ENCODE results near the gene ESF1.

The ESF1 gene

DNA sequence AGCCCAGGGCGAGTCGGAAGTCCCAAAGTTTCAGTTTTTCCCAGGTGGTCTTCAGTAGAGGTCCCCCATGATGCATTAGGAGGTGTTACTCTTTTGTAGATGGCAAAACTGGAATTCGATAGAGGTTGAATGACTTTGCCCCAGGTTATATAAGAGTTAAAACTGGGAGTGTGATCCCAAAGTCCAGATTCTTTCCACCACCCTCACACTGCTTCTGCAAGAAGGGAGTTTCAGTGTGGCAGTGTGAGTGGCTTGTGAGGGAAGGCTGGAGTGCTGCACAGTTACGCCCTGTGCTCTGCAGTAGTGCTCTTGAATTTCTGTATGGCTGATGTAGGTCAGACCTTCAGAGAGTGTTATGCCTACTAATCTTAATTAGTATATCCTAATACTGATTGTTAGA is 30.0 kb upstream of the ESF1 start:
- H3K9ac ChIP-seq (ENCODE audit: low read depth in 1 of 2, low read length in 2 of 2): no peak overlapping the region
- peaks cover 10 to 15% of the 10 kb centered on the region in 2 donors for H3K4me1 ChIP-seq (ENCODE audit: control insufficient read depth in 1 of 2, insufficient read depth in 2 of 2, low read length in 2 of 2)
- H3K9me3 ChIP-seq (ENCODE audit: control insufficient read depth in 1 of 2, low read length in 2 of 2): no peaks in the 10 kb centered on the region
- no peak overlapping the region for H3K27ac ChIP-seq (ENCODE audit: low read depth, low read length)
- no peak overlapping the region for H3K4me3 ChIP-seq (ENCODE audit: low read depth in 1 of 2, low read length in 2 of 2)
- H3K36me3 ChIP-seq (ENCODE audit: control insufficient read depth in 1 of 2, insufficient read depth in 2 of 2, low read length in 2 of 2): peaks cover 41 to 74% of the 10 kb centered on the region in 2 donors
- H3K27me3 ChIP-seq (ENCODE audit: control insufficient read depth in 1 of 2, insufficient read depth in 2 of 2, low read length in 2 of 2): no peaks in the 10 kb centered on the region

DNA sequence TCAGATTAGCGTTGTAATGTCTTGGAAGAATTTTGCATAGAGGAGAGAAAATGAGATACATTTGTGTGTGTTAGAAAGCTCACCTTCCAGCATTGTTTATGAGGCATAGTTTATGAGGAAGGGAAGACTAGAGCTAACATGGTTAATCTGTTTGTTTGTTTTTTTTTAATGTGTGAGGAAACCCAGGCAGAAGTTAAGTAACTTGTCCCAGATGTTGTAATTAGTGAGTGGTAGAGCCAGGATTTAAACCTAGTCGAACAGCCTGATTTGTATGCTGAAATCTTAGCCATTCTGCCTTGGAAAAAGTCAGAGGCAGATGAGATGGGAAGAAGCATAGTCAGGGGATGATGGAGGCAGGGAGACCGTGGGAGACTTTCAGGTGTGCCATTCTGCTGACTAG is 29.2 kb upstream of the ESF1 start:
- no peak overlapping the region for H3K4me3 ChIP-seq (ENCODE audit: low read depth in 1 of 2, low read length in 2 of 2)
- H3K4me1 ChIP-seq (ENCODE audit: control insufficient read depth in 1 of 2, insufficient read depth in 2 of 2, low read length in 2 of 2): peaks cover 10 to 15% of the 10 kb centered on the region in 2 donors
- no peaks in the 10 kb centered on the region for H3K27me3 ChIP-seq (ENCODE audit: control insufficient read depth in 1 of 2, insufficient read depth in 2 of 2, low read length in 2 of 2)
- H3K27ac ChIP-seq (ENCODE audit: low read depth, low read length): no peak overlapping the region
- H3K36me3 ChIP-seq (ENCODE audit: control insufficient read depth in 1 of 2, insufficient read depth in 2 of 2, low read length in 2 of 2): peaks cover 48 to 81% of the 10 kb centered on the region in 2 donors
- no peaks in the 10 kb centered on the region for H3K9me3 ChIP-seq (ENCODE audit: control insufficient read depth in 1 of 2, low read length in 2 of 2)
- H3K9ac ChIP-seq (ENCODE audit: low read depth in 1 of 2, low read length in 2 of 2): no peak overlapping the region

DNA sequence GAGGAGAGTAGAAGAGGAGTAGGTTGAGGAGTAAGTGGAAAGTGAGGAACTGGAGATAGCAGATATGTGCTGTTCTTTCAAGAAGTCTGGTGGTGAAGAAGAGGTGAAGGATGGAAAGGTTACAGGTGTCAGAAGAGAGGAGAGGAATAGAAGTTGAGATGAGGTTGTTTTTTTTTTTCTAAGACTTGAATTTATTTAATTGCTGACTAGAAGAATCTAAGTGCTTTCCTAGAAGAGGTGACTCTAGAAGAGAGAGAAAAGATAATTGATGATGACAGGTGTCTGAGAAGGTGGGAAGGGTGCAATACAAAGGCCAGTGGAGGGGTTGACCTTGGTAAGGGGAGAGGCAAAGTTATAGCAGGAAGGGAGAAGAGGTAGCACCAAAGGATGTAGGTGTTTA is 25.7 kb upstream of the ESF1 start:
- Histone ChIP-seq H3K27ac (ENCODE audit: low read depth, low read length) (no peak overlapping the region), H3K36me3 (ENCODE audit: control insufficient read depth in 1 of 2, insufficient read depth in 2 of 2, low read length in 2 of 2) (peaks cover 32 to 67% of the 10 kb centered on the region in 2 donors), H3K27me3 (ENCODE audit: control insufficient read depth in 1 of 2, insufficient read depth in 2 of 2, low read length in 2 of 2) (no peaks in the 10 kb centered on the region), H3K9me3 (ENCODE audit: control insufficient read depth in 1 of 2, low read length in 2 of 2) (no peaks in the 10 kb centered on the region), H3K9ac (ENCODE audit: low read depth in 1 of 2, low read length in 2 of 2) (no peak overlapping the region), H3K4me1 (ENCODE audit: control insufficient read depth in 1 of 2, insufficient read depth in 2 of 2, low read length in 2 of 2) (peaks cover 10 to 15% of the 10 kb centered on the region in 2 donors), H3K4me3 (ENCODE audit: low read depth in 1 of 2, low read length in 2 of 2) (no peak overlapping the region)

DNA sequence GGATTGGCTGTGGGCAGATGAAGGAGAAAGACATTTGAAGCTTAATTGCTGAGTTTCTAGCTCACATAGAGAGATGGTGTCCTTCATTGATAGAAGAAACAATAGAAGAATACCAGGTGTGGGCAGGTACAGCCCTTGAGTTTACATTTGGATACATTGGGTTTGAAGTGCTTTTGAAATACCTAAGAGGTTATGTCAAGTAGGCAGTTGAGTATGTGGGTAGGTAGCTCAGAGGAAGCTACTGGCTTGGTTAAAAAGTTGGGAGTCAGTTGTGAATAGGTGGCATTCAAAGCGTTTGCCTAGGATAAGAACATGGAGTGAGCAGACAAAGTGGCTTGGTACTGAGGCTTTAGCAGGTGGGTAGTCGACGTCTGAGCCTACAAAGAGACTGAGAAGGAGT is 25.1 kb upstream of the ESF1 start:
- Histone ChIP-seq H3K4me1 (ENCODE audit: control insufficient read depth in 1 of 2, insufficient read depth in 2 of 2, low read length in 2 of 2) (peaks cover 6 to 11% of the 10 kb centered on the region in 2 donors), H3K27ac (ENCODE audit: low read depth, low read length) (no peak overlapping the region), H3K27me3 (ENCODE audit: control insufficient read depth in 1 of 2, insufficient read depth in 2 of 2, low read length in 2 of 2) (no peaks in the 10 kb centered on the region), H3K36me3 (ENCODE audit: control insufficient read depth in 1 of 2, insufficient read depth in 2 of 2, low read length in 2 of 2) (peaks cover 31 to 65% of the 10 kb centered on the region in 2 donors), H3K9ac (ENCODE audit: low read depth in 1 of 2, low read length in 2 of 2) (no peak overlapping the region), H3K9me3 (ENCODE audit: control insufficient read depth in 1 of 2, low read length in 2 of 2) (no peaks in the 10 kb centered on the region), H3K4me3 (ENCODE audit: low read depth in 1 of 2, low read length in 2 of 2) (no peak overlapping the region)

DNA sequence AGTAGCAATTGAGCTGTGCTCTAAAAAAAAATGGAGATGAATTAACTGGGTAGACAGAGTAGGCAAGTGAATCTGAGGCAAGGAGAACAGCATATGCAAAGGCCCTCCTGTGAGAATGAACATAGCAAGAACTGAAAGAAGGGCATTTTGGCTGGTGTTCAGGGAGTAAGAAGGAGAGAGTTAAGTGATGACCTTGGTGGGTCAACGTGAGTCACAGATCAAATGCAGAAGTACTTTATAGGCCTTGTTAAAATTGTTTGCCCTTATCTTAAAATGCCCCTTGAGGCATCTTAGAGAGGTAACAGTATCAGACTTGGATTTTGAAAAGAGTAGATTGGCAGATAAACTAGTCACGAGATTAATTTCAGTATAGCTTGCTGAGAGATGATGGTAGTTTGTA is 24.7 kb upstream of the ESF1 start:
- Histone ChIP-seq H3K27me3 (ENCODE audit: control insufficient read depth in 1 of 2, insufficient read depth in 2 of 2, low read length in 2 of 2) (no peaks in the 10 kb centered on the region), H3K27ac (ENCODE audit: low read depth, low read length) (no peak overlapping the region), H3K9me3 (ENCODE audit: control insufficient read depth in 1 of 2, low read length in 2 of 2) (no peaks in the 10 kb centered on the region), H3K4me3 (ENCODE audit: low read depth in 1 of 2, low read length in 2 of 2) (no peak overlapping the region), H3K36me3 (ENCODE audit: control insufficient read depth in 1 of 2, insufficient read depth in 2 of 2, low read length in 2 of 2) (peaks cover 32 to 65% of the 10 kb centered on the region in 2 donors), H3K9ac (ENCODE audit: low read depth in 1 of 2, low read length in 2 of 2) (no peak overlapping the region), H3K4me1 (ENCODE audit: control insufficient read depth in 1 of 2, insufficient read depth in 2 of 2, low read length in 2 of 2) (peaks cover 4 to 6% of the 10 kb centered on the region in 2 donors)

DNA sequence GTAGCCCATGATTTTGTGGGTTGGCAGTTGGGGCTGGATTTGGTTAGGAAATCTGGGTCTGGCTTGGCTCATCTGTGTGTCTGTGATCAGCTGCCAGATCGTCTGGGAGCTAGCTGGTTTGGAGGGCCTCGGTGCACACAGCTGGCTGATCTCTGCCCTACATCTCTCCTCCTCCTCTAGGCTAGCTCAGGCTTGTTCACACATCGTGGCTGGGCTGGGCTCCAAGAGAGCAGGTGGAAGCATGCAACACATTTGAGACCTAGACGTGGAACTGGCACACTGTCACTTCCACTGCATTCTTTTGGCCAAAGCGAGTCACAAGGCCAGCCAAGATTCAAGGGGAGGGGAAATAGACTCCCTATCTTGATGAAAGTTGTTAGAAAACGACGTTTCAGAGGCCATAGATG is 16.0 kb upstream of the ESF1 start:
- H3K4me1 ChIP-seq (ENCODE audit: control insufficient read depth in 1 of 2, insufficient read depth in 2 of 2, low read length in 2 of 2): no peaks in the 10 kb centered on the region
- H3K4me3 ChIP-seq (ENCODE audit: low read depth in 1 of 2, low read length in 2 of 2): no peak overlapping the region
- no peaks in the 10 kb centered on the region for H3K9me3 ChIP-seq (ENCODE audit: control insufficient read depth in 1 of 2, low read length in 2 of 2)
- H3K27ac ChIP-seq (ENCODE audit: low read depth, low read length): no peak overlapping the region
- no peaks in the 10 kb centered on the region for H3K27me3 ChIP-seq (ENCODE audit: control insufficient read depth in 1 of 2, insufficient read depth in 2 of 2, low read length in 2 of 2)
- peaks cover 35 to 77% of the 10 kb centered on the region in 2 donors for H3K36me3 ChIP-seq (ENCODE audit: control insufficient read depth in 1 of 2, insufficient read depth in 2 of 2, low read length in 2 of 2)
- H3K9ac ChIP-seq (ENCODE audit: low read depth in 1 of 2, low read length in 2 of 2): no peak overlapping the region

DNA sequence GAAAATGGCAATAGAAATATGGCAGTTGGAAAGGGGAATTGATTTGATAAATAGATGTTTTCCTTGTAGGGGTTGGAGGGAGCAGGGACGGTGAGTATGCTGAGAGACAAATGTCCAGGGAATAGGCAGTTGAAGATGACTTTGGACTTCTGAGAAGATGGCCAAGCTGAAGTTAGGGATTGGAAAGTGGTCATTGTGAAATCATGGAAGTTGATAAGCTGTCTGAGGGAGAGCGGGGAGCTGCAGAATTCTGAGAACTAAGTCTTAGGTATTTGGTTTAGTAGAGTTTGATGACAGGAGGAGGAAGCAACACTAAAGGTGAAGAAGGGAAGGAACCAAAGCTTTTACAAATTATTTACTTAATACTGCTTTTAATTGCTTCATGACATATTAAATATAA is 15.3 kb upstream of the ESF1 start:
- Histone ChIP-seq H3K4me3 (ENCODE audit: low read depth in 1 of 2, low read length in 2 of 2) (no peak overlapping the region), H3K9me3 (ENCODE audit: control insufficient read depth in 1 of 2, low read length in 2 of 2) (no peaks in the 10 kb centered on the region), H3K27me3 (ENCODE audit: control insufficient read depth in 1 of 2, insufficient read depth in 2 of 2, low read length in 2 of 2) (no peaks in the 10 kb centered on the region), H3K27ac (ENCODE audit: low read depth, low read length) (no peak overlapping the region), H3K4me1 (ENCODE audit: control insufficient read depth in 1 of 2, insufficient read depth in 2 of 2, low read length in 2 of 2) (no peaks in the 10 kb centered on the region), H3K9ac (ENCODE audit: low read depth in 1 of 2, low read length in 2 of 2) (no peak overlapping the region), H3K36me3 (ENCODE audit: control insufficient read depth in 1 of 2, insufficient read depth in 2 of 2, low read length in 2 of 2) (peaks cover 35 to 83% of the 10 kb centered on the region in 2 donors)

DNA sequence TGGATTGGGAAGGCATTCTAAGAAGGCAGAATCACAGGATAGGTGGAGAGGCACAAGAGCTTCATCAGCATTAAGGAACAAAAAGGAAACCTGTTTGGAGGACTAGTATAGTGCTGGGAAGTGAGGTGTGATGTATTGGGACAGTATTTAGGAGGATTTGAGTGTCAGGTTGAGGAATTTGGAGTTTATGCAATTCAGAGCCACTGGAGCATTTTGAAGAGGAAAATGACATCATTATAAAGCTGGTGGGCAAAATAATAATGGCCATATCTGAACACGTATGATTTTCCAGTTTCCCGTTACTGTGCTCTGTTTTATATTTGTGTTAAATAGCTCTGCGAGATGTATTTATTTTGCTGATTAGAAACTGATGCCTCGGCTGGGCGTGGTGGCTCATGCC is 14.3 kb upstream of the ESF1 start:
- peaks cover 31 to 82% of the 10 kb centered on the region in 2 donors for H3K36me3 ChIP-seq (ENCODE audit: control insufficient read depth in 1 of 2, insufficient read depth in 2 of 2, low read length in 2 of 2)

DNA sequence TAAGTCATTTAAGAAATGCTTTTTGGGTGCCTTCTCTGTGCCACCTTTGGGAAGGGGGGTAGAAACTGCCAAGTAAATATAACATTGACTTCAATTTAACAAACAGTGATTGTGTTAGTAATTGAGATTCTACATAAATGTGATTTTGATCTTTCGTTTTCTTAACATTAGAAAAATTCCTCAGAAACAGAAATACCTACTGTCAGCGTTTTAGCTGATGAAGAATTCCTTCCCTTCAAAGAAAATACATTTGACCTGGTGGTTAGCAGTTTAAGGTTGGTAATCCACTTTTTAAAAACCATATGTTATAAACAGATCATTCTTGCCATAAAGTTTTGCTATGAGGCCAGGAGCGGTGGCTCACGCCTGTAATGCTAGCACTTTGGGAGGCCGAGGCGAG is 9.9 kb upstream of the ESF1 start:
- Histone ChIP-seq H3K27ac (ENCODE audit: low read depth, low read length) (no peak overlapping the region), H3K9me3 (ENCODE audit: control insufficient read depth in 1 of 2, low read length in 2 of 2) (no peaks in the 10 kb centered on the region), H3K36me3 (ENCODE audit: control insufficient read depth in 1 of 2, insufficient read depth in 2 of 2, low read length in 2 of 2) (peaks cover 17 to 87% of the 10 kb centered on the region in 2 donors), H3K4me1 (ENCODE audit: control insufficient read depth in 1 of 2, insufficient read depth in 2 of 2, low read length in 2 of 2) (no peaks in the 10 kb centered on the region), H3K4me3 (ENCODE audit: low read depth in 1 of 2, low read length in 2 of 2) (no peak overlapping the region), H3K9ac (ENCODE audit: low read depth in 1 of 2, low read length in 2 of 2) (no peak overlapping the region), H3K27me3 (ENCODE audit: control insufficient read depth in 1 of 2, insufficient read depth in 2 of 2, low read length in 2 of 2) (no peaks in the 10 kb centered on the region)

More for the DNA sequence above, 14.3 kb upstream of the ESF1 start:
- no peak overlapping the region for H3K27ac ChIP-seq (ENCODE audit: low read depth, low read length)
- H3K9me3 ChIP-seq (ENCODE audit: control insufficient read depth in 1 of 2, low read length in 2 of 2): no peaks in the 10 kb centered on the region
- no peaks in the 10 kb centered on the region for H3K4me1 ChIP-seq (ENCODE audit: control insufficient read depth in 1 of 2, insufficient read depth in 2 of 2, low read length in 2 of 2)
- H3K9ac ChIP-seq (ENCODE audit: low read depth in 1 of 2, low read length in 2 of 2): no peak overlapping the region
- H3K4me3 ChIP-seq (ENCODE audit: low read depth in 1 of 2, low read length in 2 of 2): no peak overlapping the region
- H3K27me3 ChIP-seq (ENCODE audit: control insufficient read depth in 1 of 2, insufficient read depth in 2 of 2, low read length in 2 of 2): no peaks in the 10 kb centered on the region

DNA sequence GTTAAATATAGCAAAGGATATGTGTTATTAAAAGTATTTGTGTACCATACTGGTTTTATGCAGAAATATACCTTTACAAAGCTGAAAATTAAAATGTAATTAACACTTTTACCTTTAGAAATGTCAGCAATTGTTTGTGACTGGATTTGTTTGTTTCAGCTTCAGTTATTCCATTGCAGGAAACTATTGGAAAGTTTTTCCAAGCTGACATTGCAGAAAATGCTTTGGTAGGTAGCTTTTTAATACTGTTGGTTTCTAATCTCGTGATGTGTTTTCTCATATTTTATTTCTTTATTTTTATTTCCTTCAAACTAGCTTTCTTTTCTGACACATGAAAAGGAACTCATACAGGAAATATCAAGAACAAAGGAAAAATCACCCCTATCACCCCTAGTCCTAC is 8.3 kb upstream of the ESF1 start:
- no peaks in the 10 kb centered on the region for H3K9me3 ChIP-seq (ENCODE audit: control insufficient read depth in 1 of 2, low read length in 2 of 2)
- no peak overlapping the region for H3K9ac ChIP-seq (ENCODE audit: low read depth in 1 of 2, low read length in 2 of 2)
- H3K27me3 ChIP-seq (ENCODE audit: control insufficient read depth in 1 of 2, insufficient read depth in 2 of 2, low read length in 2 of 2): no peaks in the 10 kb centered on the region
- no peak overlapping the region for H3K27ac ChIP-seq (ENCODE audit: low read depth, low read length)
- no peaks in the 10 kb centered on the region for H3K4me1 ChIP-seq (ENCODE audit: control insufficient read depth in 1 of 2, insufficient read depth in 2 of 2, low read length in 2 of 2)
- no peak overlapping the region for H3K4me3 ChIP-seq (ENCODE audit: low read depth in 1 of 2, low read length in 2 of 2)
- peaks cover 8 to 78% of the 10 kb centered on the region in 2 donors for H3K36me3 ChIP-seq (ENCODE audit: control insufficient read depth in 1 of 2, insufficient read depth in 2 of 2, low read length in 2 of 2)
